HL-60 (cell line): ENCODE results near the gene PSMC4.

Source experiments
- DNase-seq, 2 experiments: peaks; one replicate each; pipeline ENCODE4 v3.0.0-alpha.2; 2010 to 2020; ENCODE audit warnings: low read depth in 1 of 2, low spot score in 1 of 2
- H3K27ac ChIP-seq: fragments of 250-450 bp; sonication (Bioruptor Pico); replicated peaks from 2 replicates; pipeline ENCODE4 v1.5.1; 2020; ENCODE audit warnings: mild to moderate bottlenecking, moderate library complexity
- H3K27me3 ChIP-seq: fragments of 250-450 bp; sonication (Bioruptor Pico); 2 replicates; pipeline ENCODE4 v1.5.1; 2021; ENCODE audit warnings: mild to moderate bottlenecking, moderate library complexity; ENCODE audit not compliant: insufficient read depth, poor library complexity, severe bottlenecking
- H3K4me3 ChIP-seq: replicated peaks from 2 replicates; pipeline ENCODE4 v1.5.1; 2011; ENCODE audit warnings: mild to moderate bottlenecking, control low read depth, low read length; ENCODE audit not compliant: insufficient read depth
- CTCF ChIP-seq: IDR thresholded peaks from one replicate; pipeline ENCODE4 v1.5.1; 2011; ENCODE audit warnings: low read length, control low read depth, inconsistent platforms; ENCODE audit not compliant: insufficient read depth
- GABPA ChIP-seq: IDR thresholded peaks from 2 replicates; pipeline ENCODE4 v1.6.1; 2012; ENCODE audit warnings: low read depth
- POLR2AphosphoS5 ChIP-seq: IDR thresholded peaks from 2 replicates; pipeline ENCODE4 v1.6.1; 2012; ENCODE audit warnings: low read depth
- REST ChIP-seq: IDR thresholded peaks from 2 replicates; pipeline ENCODE4 v1.6.1; 2012; ENCODE audit warnings: low read depth; ENCODE audit not compliant: insufficient replicate concordance
- SPI1 ChIP-seq: IDR thresholded peaks from 2 replicates; pipeline ENCODE4 v1.6.1; 2012; ENCODE audit warnings: low read depth, mild to moderate bottlenecking, borderline replicate concordance

The PSMC4 gene

GRCh38 chr19:39929750-39930149, 41.2 kb upstream of the PSMC4 start:
- no peak overlapping the region for H3K4me3 ChIP-seq
- no peaks in the 10 kb centered on the region for H3K27me3 ChIP-seq
- TF ChIP-seq CTCF = no peak
- no peak for TF ChIP-seq SPI1
- TF ChIP-seq REST = no peak
- no peak for TF ChIP-seq GABPA
- no peak for TF ChIP-seq POLR2AphosphoS5
- no peak for DNase-seq
- no peak overlapping the region for H3K27ac ChIP-seq

- no peak within 1 kb of the TSS for H3K27ac ChIP-seq
- H3K4me3 ChIP-seq = no peak within 1 kb of the TSS
- TF ChIP-seq SPI1 (no peak), POLR2AphosphoS5 (no peak), REST (no peak), GABPA (no peak), CTCF (no peak)
- no peak for DNase-seq
- peaks cover 13% of the 10 kb centered on the region for H3K27me3 ChIP-seq
These were observed 36.2 kb upstream of the PSMC4 start, which contains the start of gene FCGBP for GRCh38 chr19:39934584-39935363. Gene FCGBP (minus strand): TSS chr19:39934634.

- DNase-seq = no peak
- no peak overlapping the region for H3K27ac ChIP-seq
- TF ChIP-seq CTCF (no peak), SPI1 (no peak), REST (no peak), GABPA (no peak), POLR2AphosphoS5 (no peak)
- peaks cover 16% of the 10 kb centered on the region for H3K27me3 ChIP-seq
- H3K4me3 ChIP-seq = no peak overlapping the region
These were observed 35.7 kb upstream of the PSMC4 start for GRCh38 chr19:39935364-39935661.
